Chondrocyte (in vitro differentiated cells): ENCODE measurements around the gene CLEC1B. TPM values are rescaled to one million over a fixed set of nuclear protein-coding genes. Genes with fewer than 3 reads are reported as not detected.
"Not testable (repeated sequence)": the region's sequence is repeated elsewhere in the genome, so short reads cannot be mapped to it uniquely, and the experiment has no call there.

Experiments
- DNase-seq: peaks from one replicate; pipeline ENCODE4 v3.0.0; 2021; ENCODE audit warnings: mixed read lengths, low spot score
- H3K27ac Mint-ChIP-seq: one replicate; pipeline ENCODE4 v1.8.0; 2021; ENCODE audit warnings: mild to moderate bottlenecking, moderate library complexity, mixed read lengths; ENCODE audit not compliant: unreplicated experiment
- H3K27me3 Mint-ChIP-seq: 2 replicates; pipeline ENCODE4 v1.8.0; 2021; ENCODE audit warnings: low read depth, mixed read lengths
- H3K36me3 Mint-ChIP-seq: 2 replicates; pipeline ENCODE4 v1.8.0; 2021; ENCODE audit warnings: low read depth, mixed read lengths
- H3K4me1 Mint-ChIP-seq: 2 replicates; pipeline ENCODE4 v1.8.0; 2021; ENCODE audit warnings: low read depth, mild to moderate bottlenecking, mixed read lengths
- H3K4me3 Mint-ChIP-seq: one replicate; pipeline ENCODE4 v1.8.0; 2021; ENCODE audit warnings: mild to moderate bottlenecking, moderate library complexity, mixed read lengths; ENCODE audit not compliant: unreplicated experiment
- H3K9me3 Mint-ChIP-seq: 2 replicates; pipeline ENCODE4 v1.8.0; 2021; ENCODE audit warnings: low read depth, mixed read lengths
- total RNA-seq: library from RNA; stranded (reverse); gene quantifications from 3 replicates; pipeline ENCODE4 v1.2.1, GENCODE V29; 2021
- TF ChIP-seq, protein P1 (sequence below): fragments of 200-600 bp; sonication (generic); IDR thresholded peaks from 2 replicates; pipeline ENCODE4 v1.5.0; 2021; ENCODE audit warnings: antibody characterized with exemption, mild to moderate bottlenecking, moderate library complexity

Gene CLEC1B
- total RNA-seq, 1 donor from 2014 or later: not detected

DNA sequence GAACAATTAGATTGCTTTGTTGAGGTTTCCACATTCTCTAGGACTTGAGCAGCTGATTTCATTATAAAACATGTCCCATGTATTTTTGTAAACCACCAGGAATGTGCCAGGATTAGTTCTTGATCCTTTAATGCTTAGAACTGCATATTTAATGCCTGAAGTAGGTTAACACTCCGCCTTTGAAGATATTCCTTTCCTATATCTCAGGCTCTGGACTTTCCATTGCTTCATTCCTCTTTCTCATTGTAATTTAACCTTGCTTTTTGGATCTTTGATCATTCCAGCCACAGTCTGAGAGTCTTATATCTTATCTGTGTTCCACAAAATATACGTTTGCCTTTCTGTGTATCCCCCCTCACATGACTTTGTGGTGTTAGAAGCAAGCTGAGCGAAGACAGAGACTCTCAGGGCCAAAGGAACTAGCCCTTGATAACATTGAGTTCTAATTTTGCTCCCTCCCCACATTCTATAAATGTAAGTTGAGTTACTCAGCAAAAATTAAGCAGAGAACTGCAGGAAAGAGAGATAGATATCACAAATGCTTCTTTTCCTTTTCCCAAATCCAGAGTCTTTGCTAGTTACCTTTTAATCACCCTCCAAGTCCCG is 2.4 kb upstream of the CLEC1B start:
- no peaks in the 10 kb centered on the region for H3K9me3 Mint-ChIP-seq
- H3K36me3 Mint-ChIP-seq: no peaks in the 10 kb centered on the region
- peaks cover 2% of the 10 kb centered on the region for H3K27me3 Mint-ChIP-seq
- DNase-seq: no peak
- no peak overlapping the region for H3K4me3 Mint-ChIP-seq
- H3K4me1 Mint-ChIP-seq: no peaks in the 10 kb centered on the region
- TF ChIP-seq, protein P1, sequence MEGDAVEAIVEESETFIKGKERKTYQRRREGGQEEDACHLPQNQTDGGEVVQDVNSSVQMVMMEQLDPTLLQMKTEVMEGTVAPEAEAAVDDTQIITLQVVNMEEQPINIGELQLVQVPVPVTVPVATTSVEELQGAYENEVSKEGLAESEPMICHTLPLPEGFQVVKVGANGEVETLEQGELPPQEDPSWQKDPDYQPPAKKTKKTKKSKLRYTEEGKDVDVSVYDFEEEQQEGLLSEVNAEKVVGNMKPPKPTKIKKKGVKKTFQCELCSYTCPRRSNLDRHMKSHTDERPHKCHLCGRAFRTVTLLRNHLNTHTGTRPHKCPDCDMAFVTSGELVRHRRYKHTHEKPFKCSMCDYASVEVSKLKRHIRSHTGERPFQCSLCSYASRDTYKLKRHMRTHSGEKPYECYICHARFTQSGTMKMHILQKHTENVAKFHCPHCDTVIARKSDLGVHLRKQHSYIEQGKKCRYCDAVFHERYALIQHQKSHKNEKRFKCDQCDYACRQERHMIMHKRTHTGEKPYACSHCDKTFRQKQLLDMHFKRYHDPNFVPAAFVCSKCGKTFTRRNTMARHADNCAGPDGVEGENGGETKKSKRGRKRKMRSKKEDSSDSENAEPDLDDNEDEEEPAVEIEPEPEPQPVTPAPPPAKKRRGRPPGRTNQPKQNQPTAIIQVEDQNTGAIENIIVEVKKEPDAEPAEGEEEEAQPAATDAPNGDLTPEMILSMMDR: no peak
- H3K27ac Mint-ChIP-seq: no peak overlapping the region

DNA sequence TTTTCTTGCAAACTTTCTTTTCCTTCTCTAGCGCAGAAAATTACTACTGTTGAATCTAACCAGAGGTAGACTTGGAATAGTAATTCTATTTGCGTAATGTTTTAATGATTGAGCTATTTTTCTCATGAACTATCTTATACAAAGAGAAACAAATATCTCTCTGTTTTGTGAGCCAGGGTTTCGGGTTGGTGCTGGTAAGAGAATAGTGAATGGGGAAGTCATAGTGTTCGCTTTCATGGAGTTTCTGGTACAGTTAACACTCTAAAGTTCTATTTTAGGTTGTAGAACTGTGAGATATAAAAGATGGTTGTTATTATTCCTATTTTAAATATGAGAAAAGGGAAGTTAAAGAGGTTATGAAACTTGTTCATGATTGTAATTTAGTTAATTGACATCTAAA is 6.6 kb downstream of the CLEC1B start:
- Mint-ChIP-seq H3K27ac (no peak overlapping the region), H3K27me3 (peaks cover 2% of the 10 kb centered on the region), H3K4me3 (no peak overlapping the region), H3K4me1 (no peaks in the 10 kb centered on the region), H3K36me3 (no peaks in the 10 kb centered on the region), H3K9me3 (no peaks in the 10 kb centered on the region)
- no peak for DNase-seq
- TF ChIP-seq, protein P1: no peak

DNA sequence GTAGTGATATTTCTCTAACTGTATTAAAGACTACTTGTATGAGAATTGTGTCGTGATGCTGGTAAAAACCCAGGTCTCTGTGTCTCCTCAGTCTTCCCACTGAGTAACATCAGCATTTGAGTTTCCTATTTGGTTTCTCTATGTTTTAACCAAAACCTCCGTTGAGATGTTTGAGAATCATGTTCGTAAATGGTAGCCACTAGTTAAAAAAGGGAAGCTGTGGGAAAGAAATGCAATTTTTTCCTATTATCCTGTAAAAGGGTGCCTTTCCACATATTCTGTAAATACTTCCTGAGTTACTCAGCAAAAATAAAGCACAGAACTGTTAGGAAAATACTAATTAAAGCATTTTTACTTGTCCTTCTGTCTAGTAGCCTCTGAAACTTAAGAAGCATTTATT is 7.0 kb downstream of the CLEC1B start:
- no peaks in the 10 kb centered on the region for H3K9me3 Mint-ChIP-seq
- H3K4me3 Mint-ChIP-seq: no peak overlapping the region
- TF ChIP-seq, protein P1: no peak
- no peak for DNase-seq
- H3K4me1 Mint-ChIP-seq: no peaks in the 10 kb centered on the region
- peaks cover 2% of the 10 kb centered on the region for H3K27me3 Mint-ChIP-seq
- H3K36me3 Mint-ChIP-seq: no peaks in the 10 kb centered on the region
- no peak overlapping the region for H3K27ac Mint-ChIP-seq

DNA sequence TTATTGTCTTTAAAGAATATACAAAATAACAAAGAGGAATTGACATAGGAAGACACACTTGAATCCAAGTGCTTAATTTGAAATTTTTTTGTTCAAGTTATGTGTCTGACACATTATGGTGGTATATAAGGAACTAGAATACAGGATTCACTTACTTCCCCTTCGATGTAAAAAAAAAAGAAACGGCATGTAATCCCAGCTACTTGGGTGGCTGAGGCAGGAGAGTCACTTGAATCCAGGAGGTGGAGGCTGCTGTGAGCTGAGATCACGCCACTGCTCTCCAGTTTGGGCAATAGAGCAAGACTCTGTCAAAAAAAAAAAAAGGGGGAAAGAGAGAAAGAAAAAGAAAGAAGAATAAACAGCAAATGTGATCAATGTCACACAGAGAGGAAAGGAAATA is 18.8 kb downstream of the CLEC1B start:
- no peak for DNase-seq
- Mint-ChIP-seq H3K4me1 (no peaks in the 10 kb centered on the region), H3K4me3 (no peak overlapping the region), H3K27ac (no peak overlapping the region), H3K27me3 (no peaks in the 10 kb centered on the region), H3K36me3 (no peaks in the 10 kb centered on the region), H3K9me3 (peaks cover 3% of the 10 kb centered on the region)
- TF ChIP-seq, protein P1: no peak

DNA sequence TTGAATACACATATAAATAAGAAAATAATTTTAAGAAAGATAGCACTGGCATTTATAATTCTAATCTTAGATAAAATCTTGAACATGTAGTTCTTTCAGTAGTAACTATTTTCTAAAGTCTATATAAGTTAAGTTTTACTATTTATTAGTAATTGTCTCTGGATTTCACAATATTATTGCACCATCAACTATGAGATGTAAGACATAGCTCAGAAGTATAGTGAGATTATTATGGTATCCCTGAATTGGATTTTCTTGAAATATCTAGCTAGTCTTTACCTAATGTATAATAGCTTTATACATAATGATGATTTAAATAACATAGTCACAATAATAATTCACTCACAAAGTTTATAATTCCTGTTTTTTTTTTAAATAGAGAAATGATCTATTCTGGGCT is 21.0 kb downstream of the CLEC1B start:
- H3K27me3 Mint-ChIP-seq: peaks cover 5% of the 10 kb centered on the region
- H3K27ac Mint-ChIP-seq: no peak overlapping the region
- TF ChIP-seq, protein P1: no peak
- no peaks in the 10 kb centered on the region for H3K4me1 Mint-ChIP-seq
- no peak overlapping the region for H3K4me3 Mint-ChIP-seq
- no peak for DNase-seq
- H3K9me3 Mint-ChIP-seq: peaks cover 4% of the 10 kb centered on the region
- peaks cover 2% of the 10 kb centered on the region for H3K36me3 Mint-ChIP-seq

DNA sequence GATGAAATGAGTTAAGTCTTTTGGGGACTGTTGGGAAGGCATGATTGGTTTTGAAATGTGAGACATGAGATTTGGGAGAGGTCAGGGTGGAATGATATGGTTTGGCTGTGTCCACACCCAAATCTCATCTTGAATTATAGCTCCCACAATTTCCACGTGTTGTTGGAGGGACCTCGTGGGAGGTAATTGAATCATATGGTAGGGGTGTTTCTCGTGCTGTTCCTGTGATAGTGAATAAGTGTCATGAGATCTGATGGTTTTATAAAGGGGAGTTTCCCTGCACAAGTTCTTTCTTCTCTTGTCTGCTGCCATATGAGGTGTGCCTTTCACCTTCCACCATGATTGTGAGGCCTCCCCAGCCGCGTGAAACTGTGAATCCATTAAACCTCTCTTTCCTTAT is 22.3 kb downstream of the CLEC1B start:
- DNase-seq, H3K4me1 Mint-ChIP-seq, H3K4me3 Mint-ChIP-seq, H3K27me3 Mint-ChIP-seq, H3K9me3 Mint-ChIP-seq, H3K36me3 Mint-ChIP-seq, H3K27ac Mint-ChIP-seq: not testable (repeated sequence)
